HG02973 (cell line): ENCODE data around the gene RCE1.
"Not testable (repeated sequence)": the region's sequence is repeated elsewhere in the genome, so short reads cannot be mapped to it uniquely, and the experiment has no call there.

Experiments used
- ATAC-seq: cut with Tn5 transposase; IDR thresholded peaks from one replicate; pipeline ENCODE4 v1.9.1; 2021; ENCODE audit warnings: moderate library complexity; ENCODE audit not compliant: unreplicated experiment

The RCE1 gene

GRCh38 chr11:66842896-66843775 is at the start of gene RCE1:
Gene RCE1, plus strand, starts transcription at chr11:66843441. Its CDS starts 15 bp downstream, at chr11:66843456.
- ATAC-seq, result peak; percentile 67

- ATAC-seq, result not testable (repeated sequence)
These were observed 43.4 kb upstream of the RCE1 start for GRCh38 chr11:66799815-66800214.

- ATAC-seq, result no peak
These were observed 42.4 kb upstream of the RCE1 start for GRCh38 chr11:66800720-66801428.

GRCh38 chr11:66809592-66809991 is 33.6 kb upstream of the RCE1 start:
- ATAC-seq, result no peak

GRCh38 chr11:66810576-66811185 is 32.6 kb upstream of the RCE1 start:
- ATAC-seq, result no peak

GRCh38 chr11:66814678-66815077 is 28.6 kb upstream of the RCE1 start:
- no peak for ATAC-seq

GRCh38 chr11:66815646-66816045 is 27.6 kb upstream of the RCE1 start:
- no peak for ATAC-seq

- ATAC-seq, result no peak
These were observed 24.8 kb upstream of the RCE1 start for GRCh38 chr11:66818231-66818955.

GRCh38 chr11:66820381-66820780 is 22.9 kb upstream of the RCE1 start:
- no peak for ATAC-seq

GRCh38 chr11:66820901-66821300 is 22.3 kb upstream of the RCE1 start:
- ATAC-seq, result no peak

- no peak for ATAC-seq
These were observed 19.5 kb upstream of the RCE1 start for GRCh38 chr11:66823700-66824099.

GRCh38 chr11:66824573-66824972 is 18.7 kb upstream of the RCE1 start:
- ATAC-seq, result not testable (repeated sequence)

GRCh38 chr11:66834539-66834845 is 8.7 kb upstream of the RCE1 start:
- ATAC-seq, result no peak

- ATAC-seq, result no peak
These were observed 8.3 kb upstream of the RCE1 start for GRCh38 chr11:66834943-66835342.

GRCh38 chr11:66835768-66836405 is 7.4 kb upstream of the RCE1 start:
- no peak for ATAC-seq

- ATAC-seq, result no peak
These were observed 2.7 kb upstream of the RCE1 start for GRCh38 chr11:66840317-66841091.

- no peak for ATAC-seq
These were observed 1.4 kb upstream of the RCE1 start for GRCh38 chr11:66841861-66842260.

- ATAC-seq, result peak; percentile 2
These were observed 743 bp upstream of the RCE1 start for GRCh38 chr11:66842501-66842895.

- no peak for ATAC-seq
These were observed 695 bp downstream of the RCE1 start for GRCh38 chr11:66843776-66844495.
